ENCODE results near the gene AVPR2.

Gene AVPR2

DNA sequence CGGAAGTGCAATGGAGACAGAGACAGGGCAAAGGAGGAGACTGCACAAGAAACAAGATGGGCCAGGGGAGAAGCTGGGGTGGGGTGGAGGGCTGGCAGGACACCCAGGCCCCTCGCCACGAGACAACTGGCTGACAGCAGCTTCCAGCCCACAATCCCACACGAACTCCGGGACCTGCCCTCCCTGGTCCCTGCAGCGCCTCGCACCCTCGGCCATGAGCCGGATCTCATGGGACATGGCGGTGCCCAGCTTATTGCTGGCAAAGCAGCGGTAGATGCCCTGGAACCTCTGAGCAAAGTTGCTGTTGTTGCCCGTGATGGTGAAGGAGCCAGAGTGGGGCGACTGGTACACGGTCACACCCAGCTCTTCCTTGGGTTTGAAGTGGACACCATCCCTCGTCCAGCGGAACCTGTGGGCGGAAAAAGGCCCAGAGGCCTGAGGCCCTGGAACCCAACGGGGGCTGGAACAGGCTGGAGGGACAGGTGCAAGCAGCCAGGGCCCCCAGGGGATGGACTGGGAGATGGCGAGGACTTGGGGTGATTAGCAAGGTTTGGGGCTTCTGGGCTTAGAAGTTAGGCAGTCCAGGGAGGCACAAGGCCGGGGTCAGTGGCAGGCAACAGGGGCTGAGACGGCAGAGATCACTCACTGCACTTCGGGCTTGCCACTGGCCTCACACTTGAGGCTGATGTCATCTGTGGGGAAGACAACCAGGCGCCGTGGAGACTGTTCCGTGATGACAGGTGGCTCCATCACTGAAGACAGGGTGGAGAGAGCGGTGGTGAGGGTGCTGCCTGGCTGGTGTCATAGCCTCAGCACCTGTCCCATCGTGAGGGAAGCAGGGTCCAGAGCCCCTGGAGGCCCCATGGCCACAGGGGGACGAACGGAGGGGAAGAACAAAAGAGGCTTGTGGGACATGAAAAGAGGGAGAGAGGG, 32.3 kb upstream of the AVPR2 start:
- H3K27ac ChIP-seq: no peak overlapping the region
- no peak for TF ChIP-seq ZFX (IDR thresholded peaks at IDR 0.05)
- TF ChIP-seq, protein P1, sequence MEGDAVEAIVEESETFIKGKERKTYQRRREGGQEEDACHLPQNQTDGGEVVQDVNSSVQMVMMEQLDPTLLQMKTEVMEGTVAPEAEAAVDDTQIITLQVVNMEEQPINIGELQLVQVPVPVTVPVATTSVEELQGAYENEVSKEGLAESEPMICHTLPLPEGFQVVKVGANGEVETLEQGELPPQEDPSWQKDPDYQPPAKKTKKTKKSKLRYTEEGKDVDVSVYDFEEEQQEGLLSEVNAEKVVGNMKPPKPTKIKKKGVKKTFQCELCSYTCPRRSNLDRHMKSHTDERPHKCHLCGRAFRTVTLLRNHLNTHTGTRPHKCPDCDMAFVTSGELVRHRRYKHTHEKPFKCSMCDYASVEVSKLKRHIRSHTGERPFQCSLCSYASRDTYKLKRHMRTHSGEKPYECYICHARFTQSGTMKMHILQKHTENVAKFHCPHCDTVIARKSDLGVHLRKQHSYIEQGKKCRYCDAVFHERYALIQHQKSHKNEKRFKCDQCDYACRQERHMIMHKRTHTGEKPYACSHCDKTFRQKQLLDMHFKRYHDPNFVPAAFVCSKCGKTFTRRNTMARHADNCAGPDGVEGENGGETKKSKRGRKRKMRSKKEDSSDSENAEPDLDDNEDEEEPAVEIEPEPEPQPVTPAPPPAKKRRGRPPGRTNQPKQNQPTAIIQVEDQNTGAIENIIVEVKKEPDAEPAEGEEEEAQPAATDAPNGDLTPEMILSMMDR (conservative IDR thresholded peaks at IDR 0.05): no peak

GRCh38 chrX:153873282-153874084, 31.0 kb upstream of the AVPR2 start:
- TF ChIP-seq, protein P1 (conservative IDR thresholded peaks at IDR 0.05): no peak
- no peak for TF ChIP-seq ZFX (IDR thresholded peaks at IDR 0.05)
- H3K27ac ChIP-seq: no peak overlapping the region

- TF ChIP-seq ZFX (IDR thresholded peaks at IDR 0.05): no peak
- TF ChIP-seq, protein P1 (conservative IDR thresholded peaks at IDR 0.05): no peak
- H3K27ac ChIP-seq: no peak overlapping the region
These were observed 30.4 kb upstream of the AVPR2 start for GRCh38 chrX:153874085-153874365.

GRCh38 chrX:153874366-153875125, 29.9 kb upstream of the AVPR2 start:
- no peak overlapping the region for H3K27ac ChIP-seq
- TF ChIP-seq ZFX (IDR thresholded peaks at IDR 0.05): no peak
- TF ChIP-seq, protein P1 (conservative IDR thresholded peaks at IDR 0.05): no peak

DNA sequence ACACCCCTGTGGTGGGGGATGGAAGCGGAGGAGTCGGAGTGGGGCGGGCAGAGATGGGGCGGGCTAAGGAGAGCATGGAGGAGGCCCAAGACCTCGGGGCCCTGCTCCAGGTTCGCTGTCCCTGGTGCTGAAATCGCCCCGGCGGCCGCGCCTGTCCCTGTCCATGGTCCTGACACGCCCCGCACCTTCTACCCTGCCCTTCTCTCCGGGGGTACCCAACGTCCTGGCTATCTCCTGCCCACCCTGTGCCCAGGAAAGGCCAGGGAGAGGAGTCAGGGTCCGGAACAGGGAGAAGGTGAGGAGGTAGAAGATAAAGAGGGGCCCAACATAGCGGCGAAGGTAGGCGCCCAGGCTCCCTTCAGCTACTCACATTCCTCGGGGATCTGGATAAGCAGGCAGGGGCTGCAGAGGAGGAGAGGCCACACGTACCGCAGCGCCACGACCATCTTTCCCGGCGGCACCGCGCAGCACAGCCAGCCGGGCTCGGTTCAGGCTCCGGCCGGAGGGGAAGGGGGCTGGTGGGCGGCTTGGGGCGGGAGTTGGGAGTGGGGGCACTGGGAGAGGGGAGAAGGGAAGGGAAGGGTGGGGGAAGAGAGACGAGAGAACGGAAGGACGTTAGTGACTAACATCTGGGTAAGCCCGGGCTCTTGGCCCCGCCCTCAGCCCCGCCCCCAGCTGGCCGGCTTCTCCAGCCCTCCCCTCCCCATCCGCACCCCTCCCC, 28.9 kb upstream of the AVPR2 start:
- TF ChIP-seq, protein P1 (conservative IDR thresholded peaks at IDR 0.05): no peak
- TF ChIP-seq ZFX (IDR thresholded peaks at IDR 0.05): no peak
- H3K27ac ChIP-seq: no peak overlapping the region

- TF ChIP-seq, protein P1 (conservative IDR thresholded peaks at IDR 0.05): no peak
- no peak for TF ChIP-seq ZFX (IDR thresholded peaks at IDR 0.05)
- no peak overlapping the region for H3K27ac ChIP-seq
These were observed 28.4 kb upstream of the AVPR2 start for GRCh38 chrX:153876112-153876491.

Data from C4-2B (cell line).